Measurements from ENCODE around the gene TSPAN18.
"Not testable (repeated sequence)": the region's sequence is repeated elsewhere in the genome, so short reads cannot be mapped to it uniquely, and the experiment has no call there.

Gene TSPAN18

DNA sequence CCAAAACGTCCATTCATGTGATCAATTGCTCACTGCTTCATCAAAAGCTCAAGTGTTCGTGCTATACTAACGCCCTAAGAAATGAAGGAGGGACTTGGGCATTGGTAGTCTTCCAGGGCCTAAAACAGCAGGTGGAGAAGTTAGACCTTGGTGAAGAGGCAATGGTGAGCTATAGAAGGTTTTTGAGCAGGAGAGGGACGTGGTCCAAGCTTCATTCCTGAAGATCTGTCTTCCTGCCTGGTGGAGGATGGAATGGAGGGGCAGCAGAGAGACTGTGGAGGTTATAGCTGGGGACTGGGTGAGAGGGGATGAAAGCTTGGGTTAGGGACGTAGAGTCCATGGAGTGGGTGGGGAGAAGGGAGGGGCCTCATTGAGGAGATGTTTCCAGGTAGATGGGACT, 126.2 kb downstream of the TSPAN18 start:
- DNase-seq: no peak

DNA sequence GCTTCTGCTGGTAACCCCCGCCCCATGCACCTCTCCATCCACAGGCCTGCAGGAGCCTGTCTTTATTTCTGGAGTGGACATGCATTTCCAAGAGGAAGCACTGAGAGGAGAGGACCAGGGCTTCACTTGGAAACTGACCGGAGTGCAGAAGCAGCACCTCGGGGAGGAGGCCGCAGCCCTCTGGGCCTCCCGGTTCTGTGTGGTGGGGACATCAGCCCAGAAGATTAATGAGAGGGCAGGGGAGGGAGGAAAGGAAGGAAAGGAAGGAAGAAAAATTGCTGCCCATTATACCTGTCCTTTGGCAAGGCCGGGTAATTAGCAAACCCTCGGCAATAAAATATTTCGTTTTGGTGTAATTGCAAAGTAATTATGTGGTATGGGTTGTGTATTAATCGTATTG, 126.9 kb downstream of the TSPAN18 start:
- DNase-seq: no peak

DNA sequence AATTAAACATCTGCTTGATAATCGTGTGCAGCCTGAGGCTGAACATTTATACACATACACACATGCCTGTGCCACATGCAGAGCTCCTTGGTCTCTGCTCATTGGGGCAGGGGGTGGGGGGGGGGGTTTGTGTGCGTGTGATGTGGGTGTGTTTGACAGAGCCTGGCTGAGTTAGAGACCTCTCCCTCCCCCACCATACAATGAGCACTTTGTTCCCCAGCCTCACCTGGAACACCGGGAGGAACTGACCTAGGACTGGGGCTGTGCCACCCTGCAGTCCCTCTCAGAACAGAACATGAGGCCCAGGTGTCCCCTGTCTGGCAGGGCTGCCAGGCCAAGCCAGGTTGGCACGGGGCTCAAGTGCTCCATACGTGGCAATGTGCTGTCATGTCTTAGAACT, 127.3 kb downstream of the TSPAN18 start:
- no peak for DNase-seq

- DNase-seq: no peak
These were observed 128.2 kb downstream of the TSPAN18 start for GRCh38 chr11:44854741-44855492.

DNA sequence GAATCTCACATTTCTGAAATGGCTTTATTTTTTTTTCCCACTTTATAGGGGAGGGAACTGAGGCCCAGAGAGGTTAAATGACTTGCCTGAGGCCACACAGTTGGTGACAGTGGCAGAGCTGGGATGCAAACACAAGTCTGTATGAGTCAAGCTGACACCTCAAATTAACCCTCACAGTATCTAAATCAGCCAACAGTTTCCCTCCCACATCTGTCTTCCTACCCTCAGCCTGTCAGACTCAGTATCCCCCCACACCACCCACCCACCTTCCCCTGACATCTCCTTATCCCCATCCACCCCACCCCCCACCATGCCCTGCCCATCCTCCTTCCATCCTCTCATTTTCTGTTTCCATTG, 128.7 kb downstream of the TSPAN18 start:
- DNase-seq: no peak

DNA sequence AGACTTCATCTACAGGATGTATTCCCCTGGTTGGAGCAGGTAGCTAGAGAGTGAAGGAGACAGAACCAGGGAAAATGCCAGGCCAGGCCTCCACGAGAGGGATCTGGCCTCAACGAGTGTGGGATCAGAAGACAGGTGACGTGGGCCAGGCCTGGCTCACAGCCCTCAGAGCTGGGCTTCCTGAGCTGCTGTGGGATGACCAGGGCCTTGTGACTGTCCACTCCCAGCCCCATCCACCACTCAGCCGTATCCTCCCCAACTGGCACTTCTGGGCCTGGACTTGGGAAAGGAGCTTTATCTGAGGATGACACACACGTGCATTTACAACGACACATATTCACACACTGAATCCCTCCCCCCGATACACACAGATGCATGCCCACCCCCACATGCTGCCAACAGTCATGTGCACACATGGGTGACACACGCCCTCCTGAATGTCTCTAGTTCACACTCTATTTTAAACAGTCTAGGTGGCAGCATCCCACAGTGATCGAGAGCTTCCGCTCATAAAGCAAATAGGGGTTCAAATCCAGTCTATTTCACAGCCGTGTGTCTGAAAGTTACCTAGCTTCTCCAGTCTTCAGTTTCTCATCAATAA, 130.8 kb downstream of the TSPAN18 start:
- no peak for DNase-seq

DNA sequence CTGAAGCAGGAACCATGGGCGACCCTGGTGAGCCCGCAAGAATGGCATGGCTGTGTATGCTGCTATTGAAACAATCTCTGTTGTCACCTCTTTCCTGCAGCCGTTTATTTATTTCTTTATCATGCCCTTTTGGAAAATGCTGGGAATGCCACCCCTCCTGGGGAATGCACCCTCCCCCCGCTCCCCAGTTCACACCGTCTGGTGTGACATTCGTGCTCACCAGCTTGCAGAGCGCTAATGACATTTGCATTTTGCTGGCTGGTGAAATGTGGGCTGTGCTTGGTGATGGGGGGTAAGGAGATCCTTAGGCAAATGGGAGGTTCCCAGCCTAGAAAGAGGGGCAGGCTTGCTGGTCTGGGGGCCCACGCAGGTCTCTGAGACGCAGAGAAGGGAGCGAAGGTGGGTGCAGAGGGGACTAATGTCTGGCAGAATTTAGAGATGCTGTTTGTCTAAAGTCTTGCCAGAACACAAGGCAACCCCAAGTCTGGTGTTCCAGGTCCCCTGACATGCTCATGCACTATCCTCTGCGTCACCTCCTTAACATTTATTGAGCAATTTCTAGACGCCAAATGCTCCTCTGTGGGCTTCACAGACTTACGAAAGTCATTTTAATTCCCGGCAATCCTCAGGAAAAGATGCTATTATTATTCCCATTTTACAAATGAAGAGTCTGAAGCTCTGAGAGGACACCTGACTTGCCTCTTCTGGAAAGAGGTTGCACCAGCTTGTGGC, 132.2 kb downstream of the TSPAN18 start:
- no peak for DNase-seq

DNA sequence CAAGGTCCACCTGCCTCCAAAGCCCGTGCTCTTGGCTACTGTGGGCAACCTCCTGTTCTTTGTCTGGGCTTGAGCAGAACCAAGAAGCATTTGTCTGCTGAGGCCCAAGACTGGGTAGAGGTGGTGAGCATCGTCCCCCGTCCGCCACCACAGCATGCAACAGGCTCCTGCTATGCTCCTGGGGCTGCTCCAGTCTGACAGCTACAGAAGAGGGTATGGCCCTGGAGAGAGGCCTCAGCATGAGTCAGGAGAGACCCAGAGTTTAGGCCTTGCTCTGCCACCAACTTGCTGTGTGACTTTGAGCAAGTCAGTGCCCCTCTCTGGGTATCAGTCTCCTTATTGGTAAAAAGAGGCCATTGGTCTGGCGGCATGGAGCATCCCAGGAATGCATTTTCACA, 132.8 kb downstream of the TSPAN18 start:
- DNase-seq: no peak

DNA sequence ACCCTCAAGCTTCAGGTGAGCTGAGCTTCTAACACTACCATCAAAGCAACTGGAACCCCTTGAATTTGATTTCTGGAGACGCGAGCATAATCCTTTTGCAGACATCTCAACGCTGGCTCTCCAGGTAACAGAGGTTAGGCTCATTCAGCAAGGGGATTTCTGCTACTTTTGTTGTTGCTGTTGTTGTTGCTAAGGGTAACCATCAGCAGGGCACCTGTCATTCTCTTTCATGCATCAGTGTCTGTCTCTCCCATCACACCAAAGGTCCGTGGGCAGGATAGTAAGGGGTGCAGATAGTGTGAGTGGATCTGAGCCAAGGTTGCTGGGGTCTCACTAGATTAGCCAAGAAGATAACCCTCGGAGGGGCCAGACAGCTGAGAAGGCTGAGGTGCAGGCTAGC, 133.6 kb downstream of the TSPAN18 start:
- DNase-seq: no peak

DNA sequence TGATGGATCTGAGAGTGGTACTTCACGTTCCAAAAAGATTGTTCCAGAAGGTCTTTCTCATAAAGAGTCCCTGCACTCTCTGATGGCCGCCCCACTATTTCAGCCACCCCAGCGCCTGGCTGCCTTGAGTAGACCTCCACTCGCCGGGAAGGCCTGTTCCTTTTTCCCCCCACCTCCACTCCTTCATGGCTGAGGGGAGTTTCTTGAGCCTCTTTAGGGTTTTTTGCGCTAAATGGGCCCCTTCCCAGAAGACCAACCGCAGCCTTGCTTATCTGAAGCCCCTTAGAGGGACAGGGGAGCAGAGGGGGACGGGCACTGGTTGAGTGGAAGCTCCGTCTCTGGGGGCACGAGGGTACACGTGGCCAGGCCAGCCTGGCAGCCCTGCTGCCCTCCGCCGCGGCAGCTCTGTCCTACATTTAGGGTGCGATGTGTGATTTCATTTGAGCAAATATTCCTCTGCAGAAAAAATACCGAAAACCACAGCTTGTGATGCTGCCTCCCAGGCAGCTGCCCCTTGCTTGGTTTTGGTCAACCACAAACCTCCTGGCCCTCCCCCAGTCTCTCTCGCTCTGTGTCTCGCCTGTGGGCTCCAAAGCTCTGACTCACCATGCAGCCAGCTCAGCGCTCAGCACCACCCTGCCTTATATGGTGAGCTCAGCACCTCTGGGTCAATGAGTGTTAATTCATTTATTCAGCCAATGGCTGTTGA, 135.2 kb downstream of the TSPAN18 start:
- no peak for DNase-seq

DNA sequence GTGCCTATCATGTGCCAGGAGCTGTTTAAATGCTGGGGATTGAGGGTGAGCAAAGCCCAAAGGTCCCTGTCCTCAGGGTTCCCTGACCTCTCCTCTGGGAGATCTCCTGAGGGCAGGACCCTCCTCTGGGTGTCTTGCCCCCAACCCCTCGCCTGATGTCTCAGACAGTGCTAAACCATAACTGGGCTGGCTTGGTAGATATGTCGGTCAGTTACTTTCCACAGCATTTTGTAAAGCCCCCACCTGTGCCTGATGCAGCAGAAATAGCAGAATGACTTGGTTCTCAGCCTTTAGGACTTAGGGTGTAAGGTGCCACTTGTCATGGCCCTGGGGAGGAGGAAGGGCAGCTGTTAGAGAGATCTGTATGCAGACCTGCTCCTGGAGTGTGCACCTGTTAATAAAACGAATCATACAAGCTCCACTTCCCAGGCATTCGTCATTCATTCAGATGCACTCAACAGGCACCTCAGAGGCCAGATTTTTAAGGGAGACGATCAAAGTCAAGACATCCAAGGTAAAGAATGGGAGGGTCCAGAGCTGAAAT, 135.9 kb downstream of the TSPAN18 start:
- DNase-seq: no peak

GRCh38 chr11:44863231-44863630, 136.5 kb downstream of the TSPAN18 start:
- no peak for DNase-seq

DNA sequence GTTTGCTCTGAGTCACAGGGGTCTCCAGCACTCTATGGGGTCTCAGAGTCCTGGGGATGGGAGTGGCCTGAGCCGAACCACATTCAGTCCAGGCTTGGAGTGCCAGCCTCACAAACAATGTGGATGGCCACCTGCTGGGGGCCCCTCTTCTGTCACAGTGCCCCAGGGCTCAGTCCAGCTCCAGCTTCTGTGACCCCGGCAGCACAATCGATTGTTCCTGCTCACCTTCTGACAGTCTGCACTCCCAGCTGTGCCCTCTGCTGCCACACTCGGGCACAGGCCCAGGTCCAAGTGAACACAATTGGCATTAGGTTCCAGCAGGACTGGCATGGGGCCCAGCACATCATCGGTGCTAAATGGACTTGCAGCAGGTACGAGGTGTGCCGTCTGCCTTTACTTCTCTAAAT, 139.1 kb downstream of the TSPAN18 start:
- DNase-seq: peak; percentile 65

GRCh38 chr11:44866286-44866685, 139.5 kb downstream of the TSPAN18 start:
- DNase-seq: peak; percentile 68

DNA sequence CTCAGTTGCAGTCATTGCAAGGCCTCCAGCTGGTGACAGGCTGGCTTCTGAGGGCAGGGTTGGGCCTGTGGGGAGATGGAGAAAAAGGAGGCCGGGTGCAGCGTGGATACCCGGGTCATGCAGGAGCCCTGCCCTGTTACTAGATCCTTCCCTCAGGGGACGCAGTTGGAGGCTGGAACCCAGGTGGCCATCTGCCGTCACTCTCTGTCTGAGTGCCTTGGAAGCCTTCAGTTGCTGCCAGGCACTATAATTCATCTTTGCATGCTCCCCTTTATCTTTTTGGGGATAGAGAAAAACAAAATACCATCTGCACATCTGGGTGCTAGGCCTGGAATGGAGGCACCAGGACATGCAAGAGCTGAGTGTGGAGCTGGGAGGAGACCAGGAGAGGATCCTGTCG, 141.3 kb downstream of the TSPAN18 start:
- DNase-seq: no peak

DNA sequence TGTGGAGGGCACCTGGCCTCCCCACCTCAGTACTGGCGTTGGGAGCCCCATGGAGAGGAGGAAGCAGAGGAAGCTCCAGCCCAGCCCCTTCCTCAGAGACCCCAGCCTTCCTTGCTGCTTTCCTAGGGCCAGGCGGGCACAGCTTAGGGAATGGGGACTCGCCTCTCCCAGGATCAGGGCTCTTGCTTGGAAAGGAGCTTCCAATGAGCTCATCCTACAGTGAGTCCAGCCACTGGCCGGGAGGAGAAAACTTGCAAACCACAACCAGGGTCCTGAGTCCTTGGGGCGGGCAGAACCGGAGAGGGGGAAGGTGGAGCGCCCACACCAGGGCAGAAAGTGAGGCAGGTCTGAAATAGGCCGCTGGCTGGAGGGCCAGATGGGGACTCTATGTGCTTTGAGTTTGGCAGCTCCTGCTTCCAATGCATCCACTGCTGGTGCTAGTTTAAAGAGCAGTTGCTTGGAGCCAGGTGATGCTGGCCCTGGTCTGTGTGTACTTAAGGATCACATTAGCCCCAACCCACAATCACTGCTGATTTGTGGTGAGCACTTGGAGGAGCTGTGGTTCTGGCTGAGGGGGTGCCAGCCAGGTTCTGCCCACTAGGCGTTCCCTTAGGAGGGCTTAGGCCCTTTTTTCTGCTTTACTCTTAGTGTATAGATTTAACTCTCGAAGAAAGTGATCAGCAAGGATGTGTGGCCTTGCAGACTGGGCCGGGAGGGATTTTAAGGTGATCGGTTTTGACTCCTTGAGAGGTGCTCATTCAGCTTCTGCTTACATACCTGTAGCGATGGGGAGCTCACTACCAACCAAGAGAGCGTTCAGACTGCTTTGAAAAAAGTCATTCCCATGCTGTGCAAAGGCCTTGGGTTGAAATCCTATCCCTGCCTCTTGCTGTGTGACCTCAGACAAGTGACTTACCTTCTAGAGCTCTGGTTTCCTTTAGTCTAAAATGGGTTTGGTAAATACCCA, 142.0 kb downstream of the TSPAN18 start:
- DNase-seq: no peak

- no peak for DNase-seq
These were observed 143.4 kb downstream of the TSPAN18 start for GRCh38 chr11:44870181-44870580.

DNA sequence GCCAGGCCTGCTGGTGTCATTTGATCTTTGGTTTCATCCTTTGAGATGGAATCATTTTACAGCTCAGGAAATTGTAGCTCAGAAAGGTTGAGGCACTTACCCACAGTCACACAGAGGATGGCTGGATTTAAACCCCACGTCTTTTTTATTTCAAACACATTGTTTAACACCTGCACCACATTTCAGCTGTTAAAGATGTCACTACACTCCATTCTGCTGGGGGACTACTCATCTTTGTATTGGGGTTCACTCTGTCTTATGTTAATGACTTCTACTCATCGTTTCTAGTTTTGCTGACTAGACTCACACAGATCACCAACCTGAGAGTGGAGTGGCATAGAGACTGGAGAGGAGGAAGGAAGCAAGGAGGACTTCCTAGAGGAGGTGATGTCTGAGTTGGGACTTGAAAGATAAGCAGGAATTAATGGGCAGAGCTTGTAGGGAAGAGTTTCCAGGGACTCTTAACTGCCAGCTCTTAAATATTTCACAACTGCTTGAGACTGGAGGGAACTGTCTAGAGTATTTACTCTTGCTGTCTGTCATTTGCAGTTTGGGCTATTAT, 143.9 kb downstream of the TSPAN18 start:
- no peak for DNase-seq

- not testable (repeated sequence) for DNase-seq
These were observed 144.9 kb downstream of the TSPAN18 start for GRCh38 chr11:44871682-44872081.

- DNase-seq: no peak
These were observed 145.8 kb downstream of the TSPAN18 start for GRCh38 chr11:44872556-44872955.

GRCh38 chr11:44873537-44873936, 146.8 kb downstream of the TSPAN18 start:
- DNase-seq: no peak

DNA sequence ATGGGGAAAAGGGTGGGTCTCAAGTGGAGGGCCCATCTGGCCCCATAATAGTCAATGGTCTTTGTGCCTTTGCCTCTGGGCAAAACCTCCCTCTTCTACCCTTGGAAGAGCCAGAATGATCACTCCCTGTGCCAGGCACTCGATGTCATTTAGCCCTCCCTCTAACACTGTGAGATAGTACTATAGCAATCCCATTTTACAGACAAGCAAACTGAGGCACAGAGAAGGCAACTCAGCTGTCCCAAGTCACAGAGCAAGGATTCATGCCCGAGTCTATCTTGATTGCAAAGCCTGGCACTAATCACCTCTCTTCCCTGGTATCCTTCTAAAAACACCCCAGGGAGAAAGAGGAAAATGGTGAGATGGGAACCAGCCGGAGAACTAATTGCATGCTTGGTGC, 147.5 kb downstream of the TSPAN18 start:
- DNase-seq: no peak

All from NCI-H1105 treated with DMSO at 0.1 percent for 48 hours (cell line).